Cardiac muscle cell (in vitro differentiated cells and primary cell): ENCODE data around the gene RFPL4A. TPM values are rescaled to one million over a fixed set of nuclear protein-coding genes. Genes with fewer than 3 reads are reported as not detected.

Source experiments
- DNase-seq, 2 donors: peaks; one replicate each; pipeline versions ENCODE4 v3.0.0 to v3.0.0-alpha.2; 2010 to 2017; ENCODE audit warnings: low read depth in 1 of 2, low spot score in 1 of 2
- H3K27ac ChIP-seq: fragments of 200-600 bp; sonication (generic); 2 replicates; pipeline ENCODE4 v1.5.1; 2016
- H3K27me3 ChIP-seq: fragments of 200-600 bp; sonication (generic); 2 replicates; pipeline ENCODE4 v1.6.0; 2016; ENCODE audit warnings: control low read depth
- H3K36me3 ChIP-seq: fragments of 200-600 bp; sonication (generic); 2 replicates; pipeline ENCODE4 v1.5.1; 2016; ENCODE audit warnings: control low read depth
- H3K4me1 ChIP-seq: fragments of 200-600 bp; sonication (generic); 2 replicates; pipeline ENCODE4 v1.8.1; 2017; ENCODE audit warnings: low read depth, mild to moderate bottlenecking, mixed run types
- H3K4me3 ChIP-seq: fragments of 200-600 bp; sonication (generic); 2 replicates; pipeline ENCODE4 v1.5.1; 2016; ENCODE audit warnings: mild to moderate bottlenecking
- H3K9me3 ChIP-seq: fragments of 200-600 bp; sonication (generic); 2 replicates; pipeline ENCODE4 v1.5.1; 2017; ENCODE audit warnings: low read depth, mild to moderate bottlenecking, control low read depth
- polyA plus RNA-seq: library from polyadenylated mRNA; unstranded; fragments of >200 nt; fragmentation: Nextera tagmentation; extraction: Ambion mirVana; gene quantifications from 2 replicates; pipeline ENCODE4 v1.2.1, GENCODE V29; 2016
- total RNA-seq: library from RNA; depleted of rRNA; stranded (reverse); fragments of >200 nt; gene quantifications from 2 replicates; pipeline ENCODE4 v1.2.3, GENCODE V29; 2016
- TF ChIP-seq, protein P1 (sequence below): IDR thresholded peaks from 2 replicates; pipeline ENCODE4 v1.5.1; 2012; ENCODE audit warnings: low read depth, mild to moderate bottlenecking, low read length

RFPL4A gene
- total and polyA plus RNA-seq, 2 experiments from 2014 or later = not detected

DNA sequence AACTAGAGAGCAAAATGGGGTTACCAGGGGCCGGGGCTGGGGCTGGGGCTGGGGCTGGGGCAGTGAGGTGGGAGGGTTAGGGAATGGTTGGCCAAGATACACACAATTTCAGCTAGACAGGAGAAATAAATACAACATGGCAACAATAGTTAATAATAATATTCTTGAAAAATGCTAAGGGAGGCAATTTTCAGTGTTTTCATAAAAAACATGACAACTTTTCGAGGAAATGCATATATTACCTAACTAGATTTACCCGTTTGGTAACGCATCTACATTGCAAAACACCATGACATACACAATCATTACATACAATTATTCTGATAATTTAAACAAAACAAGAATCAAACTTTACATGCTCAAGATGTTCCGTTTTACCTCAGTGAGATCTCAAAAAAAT is 22.2 kb downstream of the RFPL4A start:
- no peaks in the 10 kb centered on the region for H3K4me1 ChIP-seq
- TF ChIP-seq, protein P1, sequence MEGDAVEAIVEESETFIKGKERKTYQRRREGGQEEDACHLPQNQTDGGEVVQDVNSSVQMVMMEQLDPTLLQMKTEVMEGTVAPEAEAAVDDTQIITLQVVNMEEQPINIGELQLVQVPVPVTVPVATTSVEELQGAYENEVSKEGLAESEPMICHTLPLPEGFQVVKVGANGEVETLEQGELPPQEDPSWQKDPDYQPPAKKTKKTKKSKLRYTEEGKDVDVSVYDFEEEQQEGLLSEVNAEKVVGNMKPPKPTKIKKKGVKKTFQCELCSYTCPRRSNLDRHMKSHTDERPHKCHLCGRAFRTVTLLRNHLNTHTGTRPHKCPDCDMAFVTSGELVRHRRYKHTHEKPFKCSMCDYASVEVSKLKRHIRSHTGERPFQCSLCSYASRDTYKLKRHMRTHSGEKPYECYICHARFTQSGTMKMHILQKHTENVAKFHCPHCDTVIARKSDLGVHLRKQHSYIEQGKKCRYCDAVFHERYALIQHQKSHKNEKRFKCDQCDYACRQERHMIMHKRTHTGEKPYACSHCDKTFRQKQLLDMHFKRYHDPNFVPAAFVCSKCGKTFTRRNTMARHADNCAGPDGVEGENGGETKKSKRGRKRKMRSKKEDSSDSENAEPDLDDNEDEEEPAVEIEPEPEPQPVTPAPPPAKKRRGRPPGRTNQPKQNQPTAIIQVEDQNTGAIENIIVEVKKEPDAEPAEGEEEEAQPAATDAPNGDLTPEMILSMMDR = no peak
- DNase-seq = no peak
- H3K9me3 ChIP-seq = no peaks in the 10 kb centered on the region
- H3K4me3 ChIP-seq = no peak overlapping the region
- no peaks in the 10 kb centered on the region for H3K36me3 ChIP-seq
- H3K27me3 ChIP-seq = no peaks in the 10 kb centered on the region
- no peak overlapping the region for H3K27ac ChIP-seq

- no peak for DNase-seq
- TF ChIP-seq, protein P1 = no peak
- Histone ChIP-seq H3K4me3 (no peak overlapping the region), H3K9me3 (no peaks in the 10 kb centered on the region), H3K36me3 (no peaks in the 10 kb centered on the region), H3K4me1 (no peaks in the 10 kb centered on the region), H3K27ac (no peak overlapping the region), H3K27me3 (no peaks in the 10 kb centered on the region)
Observed at GRCh38 chr19:55795021-55795420, 36.1 kb downstream of the RFPL4A start.

DNA sequence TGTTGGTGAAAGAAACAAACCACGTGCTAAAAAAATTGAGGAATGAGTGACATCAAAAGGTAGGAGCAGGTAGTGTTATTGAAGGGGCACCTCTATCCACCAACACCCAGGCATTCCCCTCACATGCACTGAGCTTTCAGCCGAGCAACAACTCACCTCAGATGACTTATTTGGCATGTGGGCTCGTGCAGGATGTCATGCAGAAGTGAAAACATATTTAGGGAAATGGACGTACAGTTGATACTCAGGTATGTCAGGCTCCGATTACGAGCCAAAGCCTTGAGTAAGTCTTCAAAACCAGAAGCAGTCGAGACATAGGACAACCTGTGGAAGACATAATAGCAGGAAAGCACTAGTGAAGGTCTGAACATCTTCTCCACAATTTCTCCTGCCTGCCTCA is 42.5 kb downstream of the RFPL4A start:
- TF ChIP-seq, protein P1 = no peak
- H3K9me3 ChIP-seq = no peaks in the 10 kb centered on the region

DNA sequence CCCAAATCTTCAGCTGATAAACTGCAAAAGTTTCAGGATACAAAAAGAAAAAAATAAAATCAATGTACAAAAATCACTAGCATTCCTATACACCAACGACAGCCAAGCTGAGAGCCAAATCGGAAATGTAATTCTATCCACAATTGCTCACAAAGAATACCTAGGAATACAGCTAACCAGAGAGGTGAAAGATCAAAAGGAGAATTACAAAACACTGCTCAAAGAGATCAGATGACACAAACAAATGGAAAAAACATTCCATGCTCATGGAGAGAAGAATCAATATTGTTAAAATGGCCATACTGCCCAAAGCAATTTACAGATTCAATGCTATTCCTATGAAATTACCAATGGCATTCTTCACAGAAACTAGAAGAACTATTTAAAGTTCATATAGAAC is 43.4 kb downstream of the RFPL4A start:
- TF ChIP-seq, protein P1 = no peak
- Histone ChIP-seq H3K27ac (no peak overlapping the region), H3K4me1 (no peaks in the 10 kb centered on the region), H3K4me3 (no peak overlapping the region), H3K9me3 (no peaks in the 10 kb centered on the region), H3K27me3 (no peaks in the 10 kb centered on the region), H3K36me3 (no peaks in the 10 kb centered on the region)
- no peak for DNase-seq

More for the DNA sequence above, 42.5 kb downstream of the RFPL4A start:
- no peak for DNase-seq
- Histone ChIP-seq H3K4me1 (no peaks in the 10 kb centered on the region), H3K27me3 (no peaks in the 10 kb centered on the region), H3K27ac (no peak overlapping the region), H3K36me3 (no peaks in the 10 kb centered on the region), H3K4me3 (no peak overlapping the region)

GRCh38 chr19:55809381-55810058 is 50.6 kb downstream of the RFPL4A start:
- Histone ChIP-seq H3K27me3 (no peaks in the 10 kb centered on the region), H3K4me1 (no peaks in the 10 kb centered on the region), H3K4me3 (no peak overlapping the region), H3K9me3 (no peaks in the 10 kb centered on the region), H3K27ac (no peak overlapping the region), H3K36me3 (no peaks in the 10 kb centered on the region)
- TF ChIP-seq, protein P1 = peak; percentile 11
- DNase-seq = peak in 1 of 2 donors; percentile 48
